ENCODE data around the gene LRRC26. TPM values are rescaled to one million over a fixed set of nuclear protein-coding genes. Genes with fewer than 3 reads are reported as not detected.
A peak's percentile ranks its signal among the peaks of the same experiment; 100 is the strongest.

The LRRC26 gene
- total and polyA plus RNA-seq, 2 of the 13 experiments (the other 11 are each of a cell fraction or from before 2014, with no cell fraction given), result not detected

DNA sequence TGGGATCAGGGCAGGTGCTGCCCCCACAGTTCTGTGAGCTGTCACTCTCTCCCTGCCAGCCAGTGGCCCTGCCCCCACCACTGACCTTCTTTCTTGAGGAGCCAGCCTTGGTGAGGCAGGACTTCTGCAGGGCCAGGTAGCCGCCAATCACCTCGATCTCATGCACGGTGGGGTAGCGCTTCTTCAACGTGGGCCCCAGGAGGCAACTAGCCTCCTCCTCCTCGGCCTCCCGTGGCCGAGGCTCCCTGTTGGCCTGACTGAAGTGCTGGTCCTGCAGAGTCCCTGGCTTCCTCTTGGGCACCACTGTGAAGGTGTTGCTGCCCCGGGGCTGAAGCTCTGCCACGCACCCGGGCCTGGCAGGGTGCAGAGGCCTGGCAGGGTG lies 29.0 kb upstream of the LRRC26 start (continued):
- TF ChIP-seq MYC (CRISPR knock-in tag; IDR thresholded peaks at IDR 0.05; ENCODE audit: borderline replicate concordance) (no peak; the same call in 1 of the 2 replicates), AGO2 (optimal IDR thresholded peaks at IDR 0.05; ENCODE audit: low read depth, low read length) (peak; percentile 48), ETV5 (CRISPR knock-in tag; IDR thresholded peaks at IDR 0.05; ENCODE audit: borderline replicate concordance) (no peak), CHD4 (IDR thresholded peaks at IDR 0.05; ENCODE audit: borderline replicate concordance, low read length) (no peak), ZNF253 (CRISPR knock-in tag; IDR thresholded peaks at IDR 0.05; ENCODE audit: borderline replicate concordance) (no peak), BORCS8-MEF2B (CRISPR knock-in tag; IDR thresholded peaks at IDR 0.05) (no peak), TCF12 (IDR thresholded peaks at IDR 0.05) (no peak), TCF12 (CRISPR knock-in tag; IDR thresholded peaks at IDR 0.05) (no peak), ZNF3 (CRISPR knock-in tag; IDR thresholded peaks at IDR 0.05) (no peak), ZNF761 (CRISPR knock-in tag; conservative IDR thresholded peaks at IDR 0.05) (no peak), NPAS2 (CRISPR knock-in tag; IDR thresholded peaks at IDR 0.05; ENCODE audit: borderline replicate concordance) (no peak), SMARCE1 (IDR thresholded peaks at IDR 0.05; ENCODE audit: borderline replicate concordance) (no peak), HNRNPL (IDR thresholded peaks at IDR 0.05; ENCODE audit: low read depth, low read length) (peak; percentile 65), NRL (CRISPR knock-in tag; IDR thresholded peaks at IDR 0.05; ENCODE audit: borderline replicate concordance) (no peak), ZNF839 (CRISPR knock-in tag; IDR thresholded peaks at IDR 0.05; ENCODE audit: borderline replicate concordance) (no peak), HOXD1 (CRISPR knock-in tag; IDR thresholded peaks at IDR 0.05) (no peak), ZNF484 (CRISPR knock-in tag; IDR thresholded peaks at IDR 0.05; ENCODE audit: borderline replicate concordance, low read depth) (no peak), HDAC1 (CRISPR knock-in tag; IDR thresholded peaks at IDR 0.05) (no peak), ZNF558 (CRISPR knock-in tag; IDR thresholded peaks at IDR 0.05; ENCODE audit: borderline replicate concordance) (no peak), ZNF746 (CRISPR knock-in tag; IDR thresholded peaks at IDR 0.05) (no peak), ETV6 (CRISPR knock-in tag; conservative IDR thresholded peaks at IDR 0.05) (no peak)
- TF ChIP-seq, protein P1, sequence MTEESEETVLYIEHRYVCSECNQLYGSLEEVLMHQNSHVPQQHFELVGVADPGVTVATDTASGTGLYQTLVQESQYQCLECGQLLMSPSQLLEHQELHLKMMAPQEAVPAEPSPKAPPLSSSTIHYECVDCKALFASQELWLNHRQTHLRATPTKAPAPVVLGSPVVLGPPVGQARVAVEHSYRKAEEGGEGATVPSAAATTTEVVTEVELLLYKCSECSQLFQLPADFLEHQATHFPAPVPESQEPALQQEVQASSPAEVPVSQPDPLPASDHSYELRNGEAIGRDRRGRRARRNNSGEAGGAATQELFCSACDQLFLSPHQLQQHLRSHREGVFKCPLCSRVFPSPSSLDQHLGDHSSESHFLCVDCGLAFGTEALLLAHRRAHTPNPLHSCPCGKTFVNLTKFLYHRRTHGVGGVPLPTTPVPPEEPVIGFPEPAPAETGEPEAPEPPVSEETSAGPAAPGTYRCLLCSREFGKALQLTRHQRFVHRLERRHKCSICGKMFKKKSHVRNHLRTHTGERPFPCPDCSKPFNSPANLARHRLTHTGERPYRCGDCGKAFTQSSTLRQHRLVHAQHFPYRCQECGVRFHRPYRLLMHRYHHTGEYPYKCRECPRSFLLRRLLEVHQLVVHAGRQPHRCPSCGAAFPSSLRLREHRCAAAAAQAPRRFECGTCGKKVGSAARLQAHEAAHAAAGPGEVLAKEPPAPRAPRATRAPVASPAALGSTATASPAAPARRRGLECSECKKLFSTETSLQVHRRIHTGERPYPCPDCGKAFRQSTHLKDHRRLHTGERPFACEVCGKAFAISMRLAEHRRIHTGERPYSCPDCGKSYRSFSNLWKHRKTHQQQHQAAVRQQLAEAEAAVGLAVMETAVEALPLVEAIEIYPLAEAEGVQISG (CRISPR knock-in tag; IDR thresholded peaks at IDR 0.05), result peak; percentile 24; the same call in 1 of the 2 replicates
- TF ChIP-seq, protein P2, sequence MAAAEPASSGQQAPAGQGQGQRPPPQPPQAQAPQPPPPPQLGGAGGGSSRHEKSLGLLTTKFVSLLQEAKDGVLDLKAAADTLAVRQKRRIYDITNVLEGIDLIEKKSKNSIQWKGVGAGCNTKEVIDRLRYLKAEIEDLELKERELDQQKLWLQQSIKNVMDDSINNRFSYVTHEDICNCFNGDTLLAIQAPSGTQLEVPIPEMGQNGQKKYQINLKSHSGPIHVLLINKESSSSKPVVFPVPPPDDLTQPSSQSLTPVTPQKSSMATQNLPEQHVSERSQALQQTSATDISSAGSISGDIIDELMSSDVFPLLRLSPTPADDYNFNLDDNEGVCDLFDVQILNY (CRISPR knock-in tag; conservative IDR thresholded peaks at IDR 0.05), result no peak

All from HepG2 (cell line).